Stimulated activated CD4-positive, alpha-beta T cell treated with anti-CD3 and anti-CD28 coated beads, Interleukin-1b, Interleukin-23, amount 100 ng/mL, for 24 hours (primary cell): ENCODE measurements around the gene ADSL.
"Not testable (repeated sequence)": the region's sequence is repeated elsewhere in the genome, so short reads cannot be mapped to it uniquely, and the experiment has no call there.

Experiments
- DNase-seq, 4 experiments: peaks; one replicate each; pipeline ENCODE4 v3.0.0-alpha.2; 2020; ENCODE audit warnings: low read depth in 4 of 4, low spot score in 1 of 4

Gene ADSL

GRCh38 chr22:40367342-40367741 lies 21.0 kb downstream of the ADSL start:
- DNase-seq = no peak

GRCh38 chr22:40368016-40368415 lies 21.7 kb downstream of the ADSL start:
- DNase-seq = no peak

GRCh38 chr22:40368836-40369235 lies 22.5 kb downstream of the ADSL start:
- no peak for DNase-seq

- DNase-seq = no peak
Measured at GRCh38 chr22:40374567-40374966, 28.3 kb downstream of the ADSL start.

- DNase-seq = no peak
Measured at GRCh38 chr22:40376149-40376548, 29.8 kb downstream of the ADSL start.

GRCh38 chr22:40377931-40378330 lies 31.6 kb downstream of the ADSL start:
- DNase-seq = no peak

GRCh38 chr22:40378448-40378847 lies 32.1 kb downstream of the ADSL start:
- DNase-seq = not testable (repeated sequence)

- DNase-seq = no peak
Measured at GRCh38 chr22:40381461-40381860, 35.2 kb downstream of the ADSL start.

GRCh38 chr22:40383905-40384304 lies 37.6 kb downstream of the ADSL start:
- DNase-seq = no peak

GRCh38 chr22:40385036-40385782 lies 38.9 kb downstream of the ADSL start:
- no peak for DNase-seq

- no peak for DNase-seq
Measured at GRCh38 chr22:40387746-40388145, 41.4 kb downstream of the ADSL start.

- no peak for DNase-seq
Measured at GRCh38 chr22:40388231-40388630, 41.9 kb downstream of the ADSL start.

- no peak for DNase-seq
Measured at GRCh38 chr22:40391417-40391816, 45.1 kb downstream of the ADSL start.

- DNase-seq = no peak
Measured at GRCh38 chr22:40392618-40393017, 46.3 kb downstream of the ADSL start.

GRCh38 chr22:40394607-40395006 lies 48.3 kb downstream of the ADSL start:
- no peak for DNase-seq

GRCh38 chr22:40395607-40396006 lies 49.3 kb downstream of the ADSL start:
- DNase-seq = no peak

- DNase-seq = no peak
Measured at GRCh38 chr22:40396882-40397281, 50.6 kb downstream of the ADSL start.

- DNase-seq = no peak
Measured at GRCh38 chr22:40397396-40397795, 51.1 kb downstream of the ADSL start.

- DNase-seq = no peak
Measured at GRCh38 chr22:40399621-40400020, 53.3 kb downstream of the ADSL start.

GRCh38 chr22:40400159-40400558 lies 53.9 kb downstream of the ADSL start:
- no peak for DNase-seq

GRCh38 chr22:40401532-40401931 lies 55.2 kb downstream of the ADSL start:
- DNase-seq = no peak

- DNase-seq = no peak
Measured at GRCh38 chr22:40401981-40402406, 55.7 kb downstream of the ADSL start.

- DNase-seq = no peak
Measured at GRCh38 chr22:40403141-40403540, 56.8 kb downstream of the ADSL start.
